AG04449 (cell line): Measurements from ENCODE around the gene DGUOK.

Experiments
- CTCF ChIA-PET: fragments of 350-600 bp; formaldehyde crosslinking; extraction: SDS; loops from one replicate; lab custom pipeline; 2021; ENCODE audit warnings: antibody characterized with exemption; lab: Yijun Ruan, JAX
- POLR2A ChIA-PET: fragments of 400-600, 350-600 bp; formaldehyde crosslinking; extraction: SDS; loops from one replicate; lab custom pipeline; 2020; ENCODE audit warnings: antibody characterized with exemption, inconsistent platforms; lab: Yijun Ruan, JAX
- DNase-seq: peaks from one replicate; pipeline ENCODE4 v3.0.0-alpha.2; 2010; ENCODE audit warnings: low read depth, low spot score
- H3K4me3 ChIP-seq: 2 replicates; pipeline ENCODE4 v1.5.1; 2011; ENCODE audit warnings: low read depth, mild to moderate bottlenecking, control low read depth, low read length
- TF ChIP-seq, protein P1 (sequence below): IDR thresholded peaks from one replicate; pipeline ENCODE4 v1.5.1; 2011; ENCODE audit warnings: mild to moderate bottlenecking, moderate library complexity, low read length, control low read depth, inconsistent platforms; ENCODE audit not compliant: insufficient read depth; ENCODE audit errors: missing control alignments

The DGUOK gene

DNA sequence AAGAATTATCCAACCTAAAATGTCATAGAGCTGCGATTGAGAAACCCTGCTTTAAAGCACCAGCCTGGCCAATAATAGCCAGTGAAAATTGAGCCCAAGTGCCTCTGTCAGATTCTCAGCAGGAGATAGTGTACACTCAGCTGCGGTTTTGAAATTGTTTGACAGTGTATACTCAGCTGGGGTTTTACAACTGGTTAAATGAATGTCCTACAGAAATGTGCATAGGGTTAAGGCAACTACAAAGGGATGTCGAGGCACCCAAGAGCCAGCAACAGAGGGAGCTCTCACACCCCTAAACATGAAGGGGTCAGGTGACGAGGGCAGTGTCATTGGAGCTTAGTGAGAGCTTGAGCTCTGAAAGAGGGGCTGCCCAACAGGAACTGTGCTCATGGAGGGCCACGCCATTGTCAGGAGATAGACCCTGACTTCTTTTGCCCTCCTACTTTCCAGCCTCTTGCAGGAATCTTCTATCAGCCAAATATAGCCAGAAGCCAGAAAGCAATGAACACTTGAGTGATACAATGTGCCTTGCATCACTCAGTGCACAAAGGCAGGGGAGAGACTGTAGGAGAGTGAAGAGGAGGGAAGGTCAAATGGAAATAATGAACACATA, 18.7 kb upstream of the DGUOK start:
- CTCF ChIA-PET: interaction anchor here (1.1 kb wide), 1 partner anchor 241 kb away, joined by 4 read pairs; no protein-coding TSS in a partner anchor
- TF ChIP-seq, protein P1, sequence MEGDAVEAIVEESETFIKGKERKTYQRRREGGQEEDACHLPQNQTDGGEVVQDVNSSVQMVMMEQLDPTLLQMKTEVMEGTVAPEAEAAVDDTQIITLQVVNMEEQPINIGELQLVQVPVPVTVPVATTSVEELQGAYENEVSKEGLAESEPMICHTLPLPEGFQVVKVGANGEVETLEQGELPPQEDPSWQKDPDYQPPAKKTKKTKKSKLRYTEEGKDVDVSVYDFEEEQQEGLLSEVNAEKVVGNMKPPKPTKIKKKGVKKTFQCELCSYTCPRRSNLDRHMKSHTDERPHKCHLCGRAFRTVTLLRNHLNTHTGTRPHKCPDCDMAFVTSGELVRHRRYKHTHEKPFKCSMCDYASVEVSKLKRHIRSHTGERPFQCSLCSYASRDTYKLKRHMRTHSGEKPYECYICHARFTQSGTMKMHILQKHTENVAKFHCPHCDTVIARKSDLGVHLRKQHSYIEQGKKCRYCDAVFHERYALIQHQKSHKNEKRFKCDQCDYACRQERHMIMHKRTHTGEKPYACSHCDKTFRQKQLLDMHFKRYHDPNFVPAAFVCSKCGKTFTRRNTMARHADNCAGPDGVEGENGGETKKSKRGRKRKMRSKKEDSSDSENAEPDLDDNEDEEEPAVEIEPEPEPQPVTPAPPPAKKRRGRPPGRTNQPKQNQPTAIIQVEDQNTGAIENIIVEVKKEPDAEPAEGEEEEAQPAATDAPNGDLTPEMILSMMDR: no peak
- H3K4me3 ChIP-seq: no peak overlapping the region
- DNase-seq: no peak
- POLR2A ChIA-PET: no interaction called here

DNA sequence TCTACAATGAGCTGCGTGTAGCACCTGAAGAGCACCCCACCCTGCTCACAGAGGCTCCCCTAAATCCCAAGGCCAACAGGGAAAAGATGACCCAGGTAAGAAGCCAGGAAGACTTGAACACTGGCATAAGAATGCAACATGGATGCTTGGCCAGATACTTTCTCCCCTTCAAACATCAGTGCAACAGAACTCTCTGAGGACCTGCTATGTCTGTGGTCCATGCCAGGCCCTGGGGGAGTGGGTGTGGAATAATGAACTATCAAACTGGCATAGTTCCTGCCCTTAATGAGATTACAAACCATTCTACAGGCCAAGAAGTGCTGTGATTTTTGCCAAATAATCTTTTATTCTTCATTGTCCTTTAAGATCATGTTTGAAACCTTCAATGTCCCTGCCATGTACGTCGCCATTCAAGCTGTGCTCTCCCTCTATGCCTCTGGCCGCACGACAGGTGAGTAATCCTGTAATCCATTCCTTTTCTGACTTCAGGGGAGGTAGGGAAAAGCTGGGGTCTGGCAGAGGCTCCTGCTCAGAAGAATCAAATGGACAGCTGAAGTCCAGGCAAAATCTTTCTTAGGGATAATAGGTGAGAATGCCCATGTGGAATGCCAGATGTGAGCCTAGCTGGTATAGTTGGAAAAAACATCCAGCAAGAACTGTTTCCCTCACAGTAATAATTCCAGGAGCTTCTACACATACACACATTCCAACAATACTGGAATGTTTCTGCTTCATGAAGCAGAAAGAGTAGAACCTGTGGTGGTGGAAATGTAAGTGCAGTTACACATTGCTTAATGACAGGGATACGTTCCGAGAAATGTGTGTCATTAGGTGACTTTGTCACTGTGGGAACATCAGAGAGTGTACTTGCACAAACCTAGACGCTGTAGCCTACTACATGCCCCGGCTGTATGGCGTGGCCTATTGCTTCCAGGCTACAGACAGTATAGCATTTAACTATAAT, 17.7 kb upstream of the DGUOK start:
- TF ChIP-seq, protein P1: no peak
- POLR2A ChIA-PET: no interaction called here
- H3K4me3 ChIP-seq: no peak overlapping the region
- CTCF ChIA-PET: interaction anchor here (0.9 to 1.1 kb wide), 2 partner anchors 22 to 240 kb away, joined by 3 to 4 read pairs; no protein-coding TSS in a partner anchor
- DNase-seq: no peak

DNA sequence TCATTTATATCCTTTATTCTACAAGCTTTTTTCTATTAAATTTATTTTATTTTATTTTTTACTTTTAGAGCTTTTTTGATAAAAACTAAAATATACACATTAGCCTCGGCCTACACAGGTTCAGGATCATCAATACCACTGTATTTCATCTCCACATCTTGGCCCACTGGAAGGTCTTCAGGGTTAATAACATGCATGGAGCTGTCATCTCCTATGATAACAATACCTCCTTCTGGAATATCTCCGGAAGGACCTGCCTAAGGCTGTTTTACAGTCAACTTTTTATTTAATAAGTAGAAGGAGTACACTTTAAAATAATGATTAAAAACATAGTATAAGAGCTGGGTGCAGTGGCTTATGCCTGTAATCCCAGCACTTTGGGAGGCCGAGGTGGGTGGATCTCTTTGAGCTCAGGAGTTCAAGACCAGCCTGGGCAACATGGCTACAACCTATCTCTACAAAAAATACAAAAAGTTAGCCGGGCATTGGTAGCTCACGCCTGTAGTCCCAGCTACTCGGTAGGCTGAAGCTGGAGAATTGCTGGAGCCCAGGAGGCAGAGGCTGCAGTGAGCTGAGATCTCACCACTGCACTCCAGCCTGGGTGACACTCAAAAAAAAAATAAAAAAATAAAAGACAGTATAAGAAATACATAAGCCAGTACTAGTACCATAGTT, 15.7 kb upstream of the DGUOK start:
- TF ChIP-seq, protein P1: no peak
- POLR2A ChIA-PET: no interaction called here
- no peak overlapping the region for H3K4me3 ChIP-seq
- DNase-seq: no peak
- CTCF ChIA-PET: interaction anchor here (1.3 kb wide), 1 partner anchor 10 kb away, joined by 3 read pairs; no protein-coding TSS in a partner anchor

DNA sequence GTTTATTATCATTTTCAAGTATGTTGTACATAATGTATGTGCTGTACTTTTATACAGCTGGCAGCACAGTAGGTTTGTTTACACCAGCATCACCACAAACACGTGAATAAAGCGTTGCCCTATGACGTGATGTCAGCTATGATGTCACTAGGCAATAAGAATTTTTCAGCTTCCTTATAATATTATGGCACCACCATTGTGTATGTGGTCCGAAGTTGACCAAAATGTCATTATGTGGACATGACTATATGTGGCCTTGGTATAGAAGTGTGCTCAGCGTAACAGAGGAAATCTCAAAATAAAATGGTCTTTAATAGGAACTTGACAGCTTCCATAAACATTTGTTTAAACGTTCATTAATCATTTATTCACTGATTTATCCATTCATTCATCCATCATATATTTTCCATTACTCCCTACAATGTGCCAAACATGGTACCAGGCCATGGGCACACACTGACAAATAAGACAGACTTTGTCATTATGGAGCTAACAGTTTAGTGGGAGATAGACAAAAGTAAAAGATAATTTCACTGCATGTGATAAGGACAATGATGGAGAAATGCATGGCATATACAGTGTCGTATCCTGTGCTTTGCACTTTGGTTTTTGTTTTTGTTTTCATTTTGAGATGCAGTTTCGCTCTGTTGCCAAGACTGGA, 15.0 kb upstream of the DGUOK start:
- DNase-seq: no peak
- CTCF ChIA-PET: interaction anchor here (1.3 kb wide), 1 partner anchor 9 kb away, joined by 3 read pairs; no protein-coding TSS in a partner anchor
- POLR2A ChIA-PET: no interaction called here
- H3K4me3 ChIP-seq: no peak overlapping the region
- TF ChIP-seq, protein P1: no peak

DNA sequence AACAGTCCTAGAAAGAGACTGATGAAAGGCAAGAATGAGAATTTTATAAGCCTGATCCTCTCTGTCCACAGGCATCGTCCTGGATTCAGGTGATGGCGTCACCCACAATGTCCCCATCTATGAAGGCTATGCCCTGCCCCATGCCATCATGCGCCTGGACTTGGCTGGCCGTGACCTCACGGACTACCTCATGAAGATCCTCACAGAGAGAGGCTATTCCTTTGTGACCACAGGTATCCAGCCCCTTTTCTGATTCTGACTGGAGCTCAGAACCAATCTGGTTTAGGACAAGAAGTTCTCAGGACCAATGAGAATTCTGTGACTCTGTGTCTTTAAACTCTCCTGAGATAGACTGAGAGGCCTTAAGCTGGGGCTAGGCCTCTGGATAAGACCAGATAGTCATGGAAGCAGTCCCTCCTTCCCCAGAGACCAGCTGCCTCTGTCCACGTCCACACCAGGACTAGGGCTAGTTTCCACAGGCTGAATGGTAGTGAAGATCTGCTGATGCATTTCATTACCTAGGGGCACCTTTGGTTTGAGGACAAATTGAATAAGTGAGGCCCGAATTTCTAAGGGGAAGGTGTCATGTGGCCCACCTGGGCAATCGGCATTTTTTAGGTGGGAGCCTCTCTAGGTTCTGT, 13.1 kb upstream of the DGUOK start:
- CTCF ChIA-PET: no interaction called here
- POLR2A ChIA-PET: no interaction called here
- no peak for DNase-seq
- TF ChIP-seq, protein P1: no peak
- no peak overlapping the region for H3K4me3 ChIP-seq
